GM19324 (cell line): ENCODE measurements around the gene CHST7.
A peak's percentile ranks its signal among the peaks of the same experiment; 100 is the strongest.

Experiments
- ATAC-seq: cut with Tn5 transposase; IDR thresholded peaks from one replicate; pipeline ENCODE4 v1.9.1; 2021; ENCODE audit warnings: mild to moderate bottlenecking, moderate library complexity; ENCODE audit not compliant: unreplicated experiment, low FRiP score

The CHST7 gene

GRCh38 chrX:46572340-46572936 lies 1.1 kb upstream of the CHST7 start:
- no peak for ATAC-seq

DNA sequence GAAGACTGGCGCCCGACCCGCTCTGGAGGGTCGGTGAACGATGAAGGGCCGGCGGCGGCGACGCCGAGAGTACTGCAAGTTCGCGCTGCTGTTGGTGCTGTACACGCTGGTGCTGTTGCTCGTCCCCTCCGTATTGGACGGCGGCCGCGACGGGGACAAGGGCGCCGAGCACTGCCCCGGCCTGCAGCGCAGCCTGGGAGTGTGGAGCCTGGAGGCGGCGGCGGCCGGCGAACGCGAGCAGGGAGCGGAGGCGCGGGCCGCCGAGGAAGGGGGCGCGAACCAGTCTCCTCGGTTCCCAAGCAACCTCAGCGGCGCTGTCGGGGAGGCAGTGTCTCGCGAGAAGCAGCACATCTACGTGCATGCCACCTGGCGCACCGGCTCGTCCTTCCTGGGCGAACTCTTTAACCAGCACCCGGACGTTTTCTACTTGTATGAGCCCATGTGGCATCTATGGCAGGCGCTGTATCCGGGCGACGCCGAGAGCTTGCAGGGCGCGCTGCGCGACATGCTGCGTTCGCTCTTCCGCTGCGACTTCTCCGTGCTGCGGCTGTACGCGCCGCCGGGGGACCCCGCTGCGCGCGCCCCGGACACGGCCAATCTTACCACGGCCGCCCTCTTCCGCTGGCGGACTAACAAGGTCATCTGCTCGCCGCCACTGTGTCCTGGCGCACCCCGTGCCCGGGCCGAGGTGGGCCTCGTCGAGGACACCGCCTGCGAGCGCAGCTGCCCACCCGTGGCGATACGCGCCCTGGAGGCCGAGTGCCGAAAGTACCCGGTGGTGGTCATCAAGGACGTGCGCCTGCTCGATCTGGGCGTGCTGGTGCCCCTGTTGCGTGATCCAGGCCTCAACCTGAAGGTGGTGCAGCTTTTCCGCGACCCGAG lies 568 bp downstream of the CHST7 start:
- ATAC-seq, result peak; percentile 31

DNA sequence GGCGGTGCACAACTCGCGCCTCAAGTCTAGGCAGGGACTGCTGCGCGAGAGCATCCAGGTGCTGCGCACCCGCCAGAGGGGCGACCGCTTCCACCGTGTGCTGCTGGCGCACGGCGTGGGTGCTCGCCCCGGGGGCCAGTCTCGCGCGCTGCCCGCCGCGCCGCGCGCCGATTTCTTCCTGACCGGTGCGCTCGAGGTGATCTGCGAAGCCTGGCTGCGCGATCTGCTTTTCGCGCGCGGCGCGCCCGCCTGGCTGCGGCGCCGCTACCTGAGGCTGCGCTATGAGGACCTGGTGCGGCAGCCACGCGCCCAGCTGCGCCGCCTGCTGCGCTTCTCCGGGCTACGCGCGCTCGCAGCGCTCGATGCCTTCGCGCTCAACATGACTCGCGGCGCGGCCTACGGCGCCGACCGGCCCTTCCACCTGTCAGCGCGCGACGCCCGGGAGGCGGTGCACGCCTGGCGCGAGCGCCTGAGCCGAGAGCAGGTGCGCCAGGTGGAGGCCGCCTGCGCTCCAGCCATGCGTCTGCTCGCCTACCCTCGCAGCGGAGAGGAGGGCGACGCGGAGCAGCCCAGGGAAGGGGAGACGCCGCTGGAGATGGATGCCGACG lies 1.3 kb downstream of the CHST7 start:
- peak; percentile 11 for ATAC-seq

DNA sequence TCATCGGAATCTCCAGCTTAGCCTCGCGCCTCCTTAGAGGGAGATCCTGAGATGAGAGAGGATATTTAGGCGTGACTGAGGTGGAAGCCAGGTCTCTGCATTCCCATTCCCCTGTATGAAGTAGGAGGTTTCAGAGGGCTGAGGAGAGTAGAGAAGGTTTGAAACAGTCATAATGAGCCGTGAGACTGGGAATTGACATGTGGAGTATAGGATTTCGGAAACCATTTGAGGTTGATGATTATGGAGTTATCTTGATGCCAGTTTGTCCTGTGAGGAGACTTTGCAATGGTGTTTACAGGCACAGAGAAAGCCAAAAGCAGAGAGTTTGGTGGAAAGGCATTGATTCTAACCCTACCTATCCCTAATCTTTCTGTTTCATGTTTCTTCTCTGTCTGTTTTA lies 2.0 kb downstream of the CHST7 start:
- ATAC-seq, result no peak

GRCh38 chrX:46575991-46576392 lies 2.4 kb downstream of the CHST7 start:
- no peak for ATAC-seq

- no peak for ATAC-seq
Measured at GRCh38 chrX:46576458-46576857, 2.9 kb downstream of the CHST7 start.

DNA sequence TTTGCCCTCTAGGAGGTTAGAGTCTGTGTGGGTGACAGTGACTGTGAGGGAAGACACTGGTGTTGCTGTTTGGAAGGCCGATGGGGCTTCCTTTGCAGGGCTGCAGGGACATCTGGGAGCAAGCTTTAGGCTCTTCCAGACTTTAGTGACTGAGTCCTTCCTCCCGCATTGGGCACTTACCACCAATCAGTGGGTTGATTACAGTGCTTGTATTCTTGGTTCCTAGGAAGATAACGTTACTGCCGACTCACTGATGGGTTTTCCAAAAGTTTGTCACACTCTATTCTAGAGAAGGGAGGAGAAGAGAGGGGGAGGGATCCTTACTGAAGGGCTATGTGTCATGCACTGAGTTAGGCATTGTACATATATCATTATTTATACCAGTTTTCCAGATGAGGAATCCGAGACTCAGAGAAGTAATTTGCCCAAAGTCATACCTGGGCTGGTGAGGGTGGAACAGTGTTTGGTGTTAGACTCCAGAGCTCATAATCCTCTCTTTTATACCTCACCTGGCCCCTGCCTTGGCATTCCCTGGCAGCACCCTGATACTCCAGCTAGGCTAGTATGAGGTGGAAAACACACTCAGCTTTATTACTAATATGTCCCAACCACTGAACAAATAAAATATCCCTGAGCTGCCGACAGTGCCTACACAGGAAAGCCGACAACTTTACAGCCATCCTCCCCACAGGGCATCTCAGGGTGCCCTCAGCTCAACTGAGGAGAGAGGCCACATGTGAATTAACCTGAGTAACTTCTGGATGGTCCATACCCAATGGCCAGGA lies 3.8 kb downstream of the CHST7 start:
- ATAC-seq, result no peak

- no peak for ATAC-seq
Measured at GRCh38 chrX:46579250-46579649, 5.7 kb downstream of the CHST7 start.

- ATAC-seq, result no peak
Measured at GRCh38 chrX:46580613-46581012, 7.0 kb downstream of the CHST7 start.

- no peak for ATAC-seq
Measured at GRCh38 chrX:46582325-46582724, 8.8 kb downstream of the CHST7 start.

- ATAC-seq, result no peak
Measured at GRCh38 chrX:46582966-46583365, 9.4 kb downstream of the CHST7 start.

DNA sequence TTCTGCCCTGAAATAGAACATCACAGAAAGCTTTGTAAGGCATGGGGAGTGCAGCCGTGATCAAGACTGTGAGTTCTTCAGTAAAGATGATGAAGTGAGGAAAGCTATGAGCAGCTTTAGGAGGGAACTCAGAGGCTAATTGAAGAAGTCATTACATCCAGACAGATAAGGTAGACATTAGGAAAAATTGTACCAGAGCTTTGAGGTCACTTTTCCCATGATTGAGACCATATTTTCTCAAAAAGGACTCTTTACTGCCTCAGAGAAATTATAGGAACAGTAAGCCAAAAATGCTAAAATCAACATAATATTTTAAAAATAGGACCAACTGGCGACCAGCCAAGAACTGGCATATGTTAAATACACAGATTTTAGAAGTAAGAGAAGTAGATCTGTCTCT lies 11.2 kb downstream of the CHST7 start:
- ATAC-seq, result no peak

DNA sequence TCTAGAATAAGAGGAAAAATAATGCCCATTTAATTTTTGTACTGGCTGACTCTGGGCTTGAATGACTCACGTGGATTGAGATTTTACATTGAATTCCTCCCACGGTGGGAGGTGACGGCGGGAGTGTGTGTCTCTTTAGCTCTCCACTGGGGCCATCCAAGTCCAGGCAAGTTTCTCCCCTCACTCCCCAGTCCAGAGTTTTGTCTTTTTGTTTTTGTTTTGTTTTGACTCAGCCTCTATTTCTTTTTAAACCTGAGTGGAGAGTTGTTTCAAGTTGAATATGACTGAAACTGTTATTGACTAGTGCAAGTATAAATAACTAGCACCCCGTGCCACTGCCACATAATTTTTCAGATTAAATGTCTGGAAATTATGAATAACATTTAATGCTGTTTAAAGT lies 13.6 kb downstream of the CHST7 start:
- ATAC-seq, result no peak

DNA sequence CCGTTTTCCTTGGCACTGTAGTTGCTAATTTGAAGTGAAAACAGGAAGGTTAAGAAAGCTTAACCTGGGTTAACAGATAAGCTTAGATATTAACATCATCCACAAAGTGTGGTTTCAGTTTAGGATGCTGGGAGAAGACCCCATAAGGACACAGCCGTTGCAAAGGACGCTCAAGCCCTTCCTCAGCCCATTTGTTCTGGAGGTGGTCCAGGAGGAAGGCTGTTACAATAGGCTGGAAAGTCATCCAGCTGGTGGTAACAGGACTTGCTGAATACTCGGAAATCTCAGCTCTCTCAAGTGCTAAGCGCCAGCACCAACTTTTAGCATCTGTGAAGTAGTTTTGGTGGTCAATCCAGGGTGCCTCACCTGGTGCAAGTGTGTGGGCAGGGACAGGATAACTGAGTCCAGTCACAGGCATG lies 14.2 kb downstream of the CHST7 start:
- ATAC-seq, result no peak

DNA sequence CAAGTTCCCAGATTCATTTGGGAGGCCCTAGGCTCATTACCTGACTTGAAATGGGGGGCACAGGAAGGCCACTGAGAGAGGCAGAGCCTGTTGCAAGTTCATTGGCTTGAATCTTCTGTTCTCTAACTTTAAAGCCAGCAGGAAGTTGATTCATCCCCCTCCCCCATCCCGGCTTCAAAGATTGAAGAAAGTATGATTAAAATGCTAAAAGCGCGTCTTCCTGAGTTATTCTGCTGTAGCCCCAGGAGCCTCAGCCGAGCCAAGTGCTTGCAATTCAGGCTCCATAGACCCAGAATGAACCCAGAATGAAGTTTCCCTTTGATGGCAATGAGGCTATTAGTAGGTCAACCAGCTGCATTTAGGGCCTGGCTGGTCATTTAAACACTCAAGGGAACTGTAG lies 14.7 kb downstream of the CHST7 start:
- ATAC-seq, result no peak

DNA sequence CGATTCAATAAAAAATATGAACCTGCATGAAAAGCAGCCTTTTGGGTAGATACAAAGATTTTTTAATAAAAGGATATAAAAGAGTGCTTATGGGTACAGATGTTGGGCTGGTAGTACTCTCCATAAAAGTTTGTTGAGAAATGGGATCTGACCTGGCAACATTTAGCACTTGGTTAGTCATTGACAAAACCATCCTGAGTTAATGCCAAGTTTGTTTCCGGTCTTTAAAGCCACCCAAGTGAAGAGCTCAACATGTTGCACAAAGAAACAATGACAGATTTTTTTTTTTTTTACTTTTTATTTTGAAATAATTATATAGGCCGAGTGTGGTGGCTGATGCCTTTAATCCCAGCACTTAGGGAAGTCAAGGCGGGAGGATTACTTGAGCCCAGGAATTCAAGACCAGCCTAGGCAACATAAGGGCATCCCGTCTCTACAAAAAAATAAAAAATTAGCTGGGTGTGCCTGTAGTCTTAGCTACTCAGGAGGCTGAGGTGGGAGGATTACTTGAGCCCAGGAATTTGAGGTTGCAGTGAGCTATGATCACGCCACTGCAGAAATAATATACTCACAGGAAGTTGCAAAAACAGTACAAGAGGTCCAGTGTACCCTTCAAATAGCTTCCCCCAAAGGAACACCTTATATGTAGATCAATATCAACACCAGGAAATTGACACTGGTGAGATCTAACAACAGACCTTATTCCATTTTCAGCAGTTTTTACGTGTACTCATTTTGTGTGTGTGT lies 16.6 kb downstream of the CHST7 start:
- no peak for ATAC-seq

- ATAC-seq, result no peak
Measured at GRCh38 chrX:46595084-46595483, 21.5 kb downstream of the CHST7 start.

DNA sequence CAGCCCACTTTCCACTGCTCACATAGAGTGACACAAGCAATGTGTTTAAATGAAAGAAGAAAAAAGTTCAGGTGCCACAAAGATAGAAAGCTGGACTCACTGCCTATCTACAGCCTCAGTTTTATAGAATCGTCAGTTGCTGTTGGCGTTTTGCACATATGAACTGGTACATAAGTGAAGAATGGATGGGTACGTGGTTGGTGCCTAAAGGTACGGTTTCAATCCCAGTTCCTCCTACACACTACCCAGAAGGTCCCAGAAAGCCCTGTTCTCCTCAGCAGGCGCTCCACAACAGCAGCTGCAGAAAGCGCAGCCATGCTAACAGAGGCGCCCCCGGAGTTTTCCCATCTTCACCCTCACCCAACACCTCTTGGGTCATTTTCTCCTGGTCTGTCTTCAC lies 23.6 kb downstream of the CHST7 start:
- ATAC-seq, result no peak

DNA sequence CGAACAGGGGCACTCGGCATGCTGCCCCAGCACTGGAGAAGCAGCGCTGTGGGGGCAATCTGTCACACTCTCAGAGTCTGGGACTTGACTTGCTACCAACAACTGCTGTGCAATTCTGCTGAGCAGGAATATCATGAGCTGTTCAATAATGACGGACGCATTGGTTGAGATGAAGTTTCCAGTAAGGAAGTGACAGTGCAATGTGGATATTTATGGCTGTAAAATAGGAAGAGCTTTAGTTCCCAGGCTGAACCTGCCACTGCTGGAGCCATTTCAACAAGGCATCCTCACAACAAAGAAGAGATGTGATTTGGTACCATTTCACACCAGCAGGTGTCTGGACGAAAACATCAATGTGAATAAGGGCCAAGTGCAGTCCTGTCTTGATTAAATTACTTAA lies 24.2 kb downstream of the CHST7 start:
- ATAC-seq, result no peak

GRCh38 chrX:46599051-46599560 lies 25.5 kb downstream of the CHST7 start:
- ATAC-seq, result no peak
